ENCODE results near the gene TECTB. TPM values are rescaled to one million over a fixed set of nuclear protein-coding genes. Genes with fewer than 3 reads are reported as not detected.

Gene TECTB
- total RNA-seq, 3 donors from 2014 or later = not detected

- DNase-seq (peak in 1 of 3 donors; percentile 2), ATAC-seq (no peak)
- Histone ChIP-seq H3K36me3 (ENCODE audit: low read depth) (no peaks in the 10 kb centered on the region), H3K4me1 (ENCODE audit: low read depth) (peaks cover 6% of the 10 kb centered on the region), H3K9me3 (no peaks in the 10 kb centered on the region), H3K4me3 (no peak overlapping the region)
- TF ChIP-seq CTCF (IDR thresholded peaks at IDR 0.05) = no peak
- intact Hi-C loops (cut with DNase I, micrococcal nuclease) = no loop called here
These were observed 68.8 kb downstream of the TECTB start for GRCh38 chr10:112352044-112352443.

GRCh38 chr10:112353046-112353445 lies 69.8 kb downstream of the TECTB start:
- Histone ChIP-seq H3K4me3 (no peak overlapping the region), H3K36me3 (ENCODE audit: low read depth) (no peaks in the 10 kb centered on the region), H3K4me1 (ENCODE audit: low read depth) (peaks cover 3% of the 10 kb centered on the region), H3K9me3 (no peaks in the 10 kb centered on the region)
- ATAC-seq (no peak), DNase-seq (no peak)
- intact Hi-C loops (cut with DNase I, micrococcal nuclease) = no loop called here
- TF ChIP-seq CTCF (IDR thresholded peaks at IDR 0.05) = no peak

Small RNA genes within 50 kb of the gene (microRNA-seq; reads per million reads assigned to microRNA genes)
- gene MIR6715A (not detected), gene MIR6715B (not detected)

Other genes with a start within 250 kb of the TECTB start
- 10 to 100 TPM in 1 of 3 donors, 1 to 10 TPM in 2; 5.8 to 15.5 (median 9.8) TPM for gene GPAM, start 99.6 kb upstream of the TECTB start, total RNA-seq
- 100 to 1,000 TPM; 125 to 312 (median 258) TPM for gene ACSL5, start 90.7 kb downstream of the TECTB start, total RNA-seq
- 10 to 100 TPM; 33.4 to 43.6 (median 42.7) TPM for gene ZDHHC6, start 163.5 kb downstream of the TECTB start, total RNA-seq
- gene VTI1A, start 163.8 kb downstream of the TECTB start, total RNA-seq = 10 to 100 TPM; 36.2 to 55.9 (median 44.4) TPM

Data from mucosa of descending colon (tissue), 3 donors.